Ramos (cell line): ENCODE data around the gene CEP85.
"Not testable (repeated sequence)": the region's sequence is repeated elsewhere in the genome, so short reads cannot be mapped to it uniquely, and the experiment has no call there.

Source experiments
- in situ Hi-C: fragments of 300-500 bp; cut with MboI; formaldehyde crosslinking; loops from one replicate; pipeline ENCODE4 v1.14.3; 2022; ENCODE audit warnings: low sequenced_read_pairs; ENCODE audit not compliant: unreplicated experiment

The CEP85 gene

DNA sequence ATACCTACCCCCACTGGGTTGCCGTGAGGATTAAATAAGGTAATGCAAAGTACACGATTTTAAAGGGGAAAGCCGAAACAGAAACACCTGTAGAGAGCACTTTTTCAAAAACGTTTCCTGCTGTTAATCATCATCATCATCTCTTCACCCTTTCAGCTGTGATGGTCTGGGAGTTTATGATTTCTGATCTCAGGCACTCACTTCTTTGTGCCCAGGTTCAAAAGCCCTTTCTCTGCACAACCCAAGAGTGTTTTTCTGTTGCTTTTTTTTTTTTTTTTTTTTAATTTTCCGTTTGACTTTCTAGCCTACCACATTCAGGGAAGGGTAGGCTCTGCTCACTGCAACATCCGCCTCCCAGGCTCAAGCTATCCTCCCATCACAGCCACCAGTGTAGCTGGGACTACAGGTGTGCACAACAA, 73.4 kb downstream of the CEP85 start:
- in situ Hi-C loops = no loop called here

DNA sequence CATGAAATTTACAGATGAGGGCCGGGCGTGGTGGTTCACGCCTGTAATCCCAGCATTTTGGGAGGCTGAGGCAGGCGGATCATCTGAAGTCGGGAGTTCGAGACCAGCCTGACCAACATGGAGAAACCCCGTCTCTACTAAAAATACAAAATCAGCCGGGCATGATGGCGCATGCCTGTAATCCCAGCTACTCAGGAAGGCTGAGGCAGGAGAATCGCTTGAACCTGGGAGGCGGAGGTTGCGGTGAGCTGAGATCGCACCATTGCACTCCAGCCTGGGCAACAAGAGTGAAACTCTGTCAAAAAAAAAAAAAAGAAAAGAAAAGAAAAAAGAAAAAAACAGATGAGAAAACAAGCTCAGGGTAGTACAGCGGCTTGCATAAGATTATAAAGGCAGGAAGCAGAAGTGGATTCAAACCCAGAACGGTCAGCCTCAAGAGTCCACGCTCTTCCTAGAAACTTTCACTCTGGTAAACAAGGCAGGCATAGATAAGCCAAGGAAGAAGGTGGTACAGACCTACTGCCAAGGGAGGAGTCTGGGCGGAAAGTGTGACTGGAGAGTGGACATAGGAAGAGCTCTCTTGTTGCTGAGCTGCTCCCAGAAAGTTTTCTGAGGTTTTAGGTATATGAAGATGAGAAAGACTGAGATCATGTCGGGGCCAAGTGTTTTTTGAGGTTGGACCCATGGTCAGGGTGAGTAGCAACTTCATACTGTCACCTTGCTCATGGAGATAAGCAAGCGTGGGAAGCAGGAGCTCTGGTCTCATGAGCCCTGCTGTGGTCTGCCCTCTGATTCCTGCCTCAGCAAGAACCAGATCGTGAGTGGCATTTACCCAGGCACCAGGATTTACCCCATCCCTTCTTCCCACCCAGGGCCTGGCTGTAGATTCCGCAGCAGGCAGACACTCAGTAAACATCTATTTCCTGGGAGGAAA, 74.2 kb downstream of the CEP85 start:
- in situ Hi-C loops = not testable (repeated sequence)

DNA sequence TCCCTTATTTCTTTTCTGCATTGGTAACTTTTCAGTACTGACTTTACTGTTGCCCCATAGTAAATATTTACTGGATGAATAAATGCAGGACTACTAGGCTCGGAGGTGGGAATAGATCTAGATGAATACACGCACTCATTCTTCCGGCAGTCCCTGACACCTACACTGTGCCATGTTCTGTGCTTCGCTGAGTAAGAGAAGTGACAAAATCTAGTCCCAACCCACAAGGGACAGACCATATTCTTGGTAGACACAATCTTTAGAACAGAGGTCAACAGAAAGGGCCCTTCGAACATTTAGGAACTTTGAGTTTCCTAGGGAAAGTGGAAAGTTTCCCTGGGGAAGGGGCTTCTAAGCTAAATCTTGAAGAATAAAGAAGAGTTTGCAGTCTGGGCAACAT, 80.5 kb downstream of the CEP85 start:
- in situ Hi-C loops = no loop called here

DNA sequence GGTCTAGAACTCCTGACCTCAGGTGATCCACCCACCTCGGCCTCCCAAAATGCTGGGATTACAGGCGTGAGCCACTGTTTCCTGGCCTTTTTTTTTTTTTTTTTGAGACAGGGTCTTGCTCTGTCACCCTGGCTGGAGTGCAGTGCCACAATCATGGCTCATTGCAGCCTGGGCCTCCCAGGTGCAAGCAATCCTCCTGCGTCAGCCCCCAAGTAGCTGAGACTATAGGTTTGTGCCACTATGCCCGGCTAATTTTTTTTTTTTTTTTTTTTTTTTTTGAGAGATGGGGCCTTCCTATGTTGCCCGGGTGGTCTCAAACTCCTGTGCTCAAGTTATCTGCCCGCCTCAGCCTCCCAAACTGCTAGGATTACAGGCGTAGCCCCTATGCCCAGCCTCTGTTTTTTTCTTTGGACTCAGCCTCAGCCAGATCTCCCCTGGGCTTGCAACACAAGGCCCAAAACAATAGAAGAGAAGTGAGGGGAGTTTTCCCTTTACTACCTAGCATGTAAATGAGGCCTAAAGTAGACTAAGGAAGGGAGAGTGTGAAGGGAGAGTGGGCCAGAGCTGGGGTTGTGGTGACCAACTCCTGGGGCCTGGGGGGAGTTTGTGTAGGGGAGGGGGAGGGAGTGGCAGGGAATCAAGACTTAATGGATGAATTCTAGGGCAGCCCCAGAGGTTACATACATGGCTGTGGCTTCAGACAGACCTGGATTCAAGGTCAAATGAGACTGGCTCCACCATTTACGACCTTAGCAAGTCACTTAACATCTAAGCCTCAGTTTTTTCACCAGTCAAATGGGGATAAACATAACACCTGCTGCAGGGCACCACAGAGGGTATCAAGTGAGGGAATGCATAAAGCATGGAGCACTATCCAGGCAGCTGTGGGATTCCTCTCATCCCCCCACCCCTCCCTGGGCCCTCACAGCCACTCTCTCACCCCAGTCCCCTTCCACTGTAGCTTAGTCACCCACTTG, 82.2 kb downstream of the CEP85 start:
- in situ Hi-C loops = no loop called here

DNA sequence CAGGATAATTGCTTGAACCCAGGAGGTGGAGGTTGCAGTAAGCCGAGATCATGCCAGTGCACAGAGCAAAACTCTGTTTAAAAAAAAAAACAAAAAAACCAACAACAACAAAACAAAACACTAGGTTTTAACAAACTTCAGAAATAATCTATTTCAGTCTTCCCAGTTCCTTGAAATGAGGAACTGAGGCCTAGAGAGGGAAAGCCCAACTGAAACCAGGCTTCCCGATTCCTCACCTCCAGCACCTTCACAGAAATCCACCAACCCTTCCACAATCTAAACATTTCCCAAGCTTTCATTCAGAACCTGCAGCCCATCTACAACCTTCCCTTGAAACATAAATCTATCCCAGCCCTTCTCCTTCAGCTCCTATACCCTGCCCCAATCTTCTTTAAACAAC, 83.1 kb downstream of the CEP85 start:
- in situ Hi-C loops = no loop called here

DNA sequence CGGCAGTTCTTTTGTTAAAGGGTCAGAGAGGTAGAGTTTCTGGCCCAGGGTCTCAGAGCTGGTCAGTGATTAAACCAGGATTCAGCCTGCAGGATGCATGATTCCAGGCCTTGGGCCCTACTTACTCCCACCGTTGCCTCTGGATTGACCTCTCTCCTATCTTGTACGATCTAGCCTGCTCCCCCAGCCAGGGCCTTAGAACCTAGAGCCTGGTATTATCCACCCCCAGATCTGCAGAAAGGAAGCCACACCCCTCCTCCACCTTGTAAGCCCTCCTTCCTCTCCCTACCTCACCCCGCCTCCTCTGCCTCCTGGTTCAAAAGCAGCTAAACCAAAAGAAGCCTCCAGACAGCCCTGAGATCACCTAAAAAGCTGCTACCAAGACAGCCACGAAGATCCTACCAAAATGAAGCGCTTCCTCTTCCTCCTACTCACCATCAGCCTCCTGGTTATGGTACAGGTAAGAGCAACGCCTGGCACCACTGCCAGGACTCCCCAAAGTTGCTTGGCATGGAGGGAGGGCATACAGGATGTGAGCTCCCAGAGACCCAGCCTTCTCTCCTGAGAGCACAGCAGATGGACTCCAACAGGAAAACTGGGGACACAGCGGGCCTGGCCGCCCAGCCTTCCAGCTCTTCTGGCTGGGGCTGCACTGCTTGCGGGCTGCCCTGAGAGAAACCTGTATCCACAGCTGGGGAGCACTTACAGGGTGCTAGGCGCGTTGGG, 83.8 kb downstream of the CEP85 start, which contains the start of gene CD52:
Gene CD52, plus strand, starts transcription at position 347 of the 726 bp plus-strand sequence. Its CDS starts 60 bp downstream, at position 407.
- in situ Hi-C loops = no loop called here

DNA sequence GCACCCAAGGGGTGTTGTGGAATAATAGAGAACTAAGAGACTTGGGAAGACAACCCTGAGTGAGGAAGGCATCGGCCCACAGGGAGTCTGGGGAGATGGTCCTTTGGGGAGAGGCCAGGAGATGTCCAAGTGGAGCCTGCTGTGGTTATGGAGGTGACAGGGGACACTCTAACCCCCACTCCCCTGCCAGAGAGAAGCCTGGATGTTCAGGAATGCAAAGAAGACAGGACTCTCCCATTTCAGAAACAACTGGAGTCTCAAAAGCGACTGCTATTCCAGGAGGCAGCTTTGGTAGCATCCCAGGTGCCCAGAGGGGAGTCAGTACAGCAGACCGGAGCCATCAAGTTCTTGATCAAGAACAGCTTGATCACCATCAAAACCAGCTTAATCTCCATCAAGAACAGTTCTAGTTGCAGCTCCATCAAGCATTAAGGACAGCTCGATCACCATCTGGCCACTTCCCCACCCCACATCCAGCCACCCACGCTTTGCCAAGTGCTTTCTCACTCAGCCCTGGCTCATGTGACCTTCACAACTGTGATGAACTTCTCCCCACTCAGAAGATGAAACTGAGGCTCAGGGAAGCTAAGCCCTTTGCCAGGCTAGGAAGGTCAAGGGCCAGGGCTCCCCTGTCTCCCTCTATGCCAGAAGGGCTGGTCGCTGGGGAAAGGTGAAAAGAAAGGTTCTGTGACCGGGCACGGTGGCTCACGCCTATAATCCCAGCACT, 84.5 kb downstream of the CEP85 start:
- in situ Hi-C loops = no loop called here

DNA sequence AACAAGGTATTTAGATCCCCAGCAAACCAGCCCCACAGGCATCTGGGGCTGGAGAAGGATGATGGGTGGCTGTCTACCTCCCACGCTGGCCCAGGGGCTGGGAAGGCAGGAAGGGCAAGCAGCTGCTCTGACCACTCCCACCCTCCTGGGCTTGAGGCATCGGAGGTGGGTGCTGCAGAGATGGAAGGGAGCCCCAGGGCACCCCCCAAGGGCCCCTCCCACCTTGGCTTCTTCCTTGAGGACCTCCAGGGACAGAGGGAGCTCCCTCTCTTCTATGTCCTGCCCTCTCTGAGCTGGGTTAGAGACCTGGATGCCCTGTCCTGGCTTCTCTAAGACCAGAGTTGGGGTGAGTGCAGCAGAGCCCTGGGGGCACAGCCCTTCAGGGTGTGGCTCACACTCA, 86.9 kb downstream of the CEP85 start:
- in situ Hi-C loops = loop anchor here (5.0 kb wide), 1 partner anchor 34 kb away; no protein-coding TSS in a partner anchor

DNA sequence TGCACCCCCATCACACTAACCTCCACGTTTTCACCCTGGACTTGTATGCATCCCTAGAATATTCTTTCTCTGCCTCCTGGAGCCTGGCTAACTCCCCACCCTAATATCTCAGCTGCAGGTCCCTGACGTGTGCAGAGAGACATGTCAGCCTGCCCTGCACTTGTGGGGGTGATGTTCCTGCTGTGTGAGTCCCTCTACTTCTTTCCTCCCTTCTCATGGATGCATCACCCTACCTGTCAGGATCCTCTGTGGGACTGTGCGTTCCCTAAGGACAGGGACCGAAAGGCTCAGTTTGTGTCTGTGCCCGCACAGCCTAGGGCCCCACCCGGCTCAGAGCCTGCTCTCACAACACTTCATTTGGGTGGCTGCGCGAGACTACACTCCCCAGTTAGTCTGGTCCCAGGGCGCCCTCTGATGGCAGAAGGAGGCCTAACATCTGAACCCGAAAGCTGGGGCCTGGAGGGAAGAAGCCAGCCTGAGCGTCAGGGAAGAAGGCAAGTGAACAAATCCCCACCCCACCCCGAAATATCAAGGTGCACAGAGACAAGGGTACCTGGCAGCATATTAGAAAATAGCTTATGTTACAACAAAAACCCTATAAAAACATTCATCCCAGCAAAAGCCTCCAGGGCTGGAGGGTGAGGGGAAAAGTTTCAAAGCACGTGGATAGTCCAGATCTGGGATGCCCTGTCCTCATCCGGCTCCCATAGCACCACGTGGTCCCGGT, 87.5 kb downstream of the CEP85 start:
- in situ Hi-C loops = loop anchor here (5.0 kb wide), 1 partner anchor 34 kb away; no protein-coding TSS in a partner anchor

DNA sequence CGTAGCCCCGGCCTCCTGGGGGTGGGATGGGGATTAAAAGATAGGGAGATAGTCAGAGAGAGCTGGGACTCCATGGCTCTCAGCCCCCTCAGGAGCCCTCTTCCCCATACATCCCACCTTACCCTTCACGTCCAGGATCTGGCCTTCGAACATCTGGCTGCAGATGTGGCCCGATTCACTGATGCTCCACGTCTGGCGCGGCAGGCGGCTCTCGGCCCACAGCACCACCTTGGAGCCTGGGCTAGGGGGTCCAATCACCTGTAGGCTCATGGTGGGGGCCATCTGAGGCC, 88.0 kb downstream of the CEP85 start:
- in situ Hi-C loops = loop anchor here (5.0 kb wide), 1 partner anchor 35 kb away; no protein-coding TSS in a partner anchor

DNA sequence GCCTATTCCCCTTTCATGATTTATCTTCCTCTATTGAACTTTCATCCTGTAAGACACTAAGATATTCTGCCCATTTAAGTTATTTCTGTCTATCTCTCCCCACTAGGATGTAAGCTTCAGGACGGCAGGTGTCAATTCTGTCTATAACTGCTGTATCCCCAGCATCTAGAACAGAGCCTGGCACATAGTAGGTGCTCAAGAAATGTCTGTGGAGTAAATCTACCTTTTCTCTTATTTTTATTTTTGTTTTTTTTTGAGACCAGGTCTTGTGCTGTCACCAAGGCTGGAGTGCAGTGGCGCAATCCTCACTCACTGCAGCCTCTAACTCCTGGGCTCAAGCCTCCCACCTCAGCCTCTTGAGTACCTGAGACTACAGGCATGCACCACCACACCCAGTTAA, 89.4 kb downstream of the CEP85 start:
- in situ Hi-C loops = loop anchor here (5.0 kb wide), 1 partner anchor 36 kb away; no protein-coding TSS in a partner anchor

DNA sequence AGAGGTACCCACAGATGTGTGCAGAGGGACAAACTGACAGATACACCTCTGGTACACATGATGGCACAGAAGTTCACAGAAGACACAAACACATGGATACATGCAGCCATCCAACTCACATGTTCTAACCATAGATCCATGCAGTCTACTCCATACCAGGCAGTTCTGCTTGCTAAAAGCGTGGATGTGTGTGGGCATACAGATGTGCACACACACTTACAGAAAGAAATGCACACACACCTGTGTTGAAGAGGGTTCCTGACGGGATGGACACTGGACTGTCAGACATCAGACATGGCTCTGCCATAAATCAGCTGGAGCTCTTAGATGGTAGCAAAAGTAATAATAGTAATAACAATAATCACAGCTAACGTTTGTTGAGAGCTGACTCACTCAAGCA, 90.5 kb downstream of the CEP85 start:
- in situ Hi-C loops = loop anchor here (5.0 kb wide), 1 partner anchor 37 kb away; no protein-coding TSS in a partner anchor

DNA sequence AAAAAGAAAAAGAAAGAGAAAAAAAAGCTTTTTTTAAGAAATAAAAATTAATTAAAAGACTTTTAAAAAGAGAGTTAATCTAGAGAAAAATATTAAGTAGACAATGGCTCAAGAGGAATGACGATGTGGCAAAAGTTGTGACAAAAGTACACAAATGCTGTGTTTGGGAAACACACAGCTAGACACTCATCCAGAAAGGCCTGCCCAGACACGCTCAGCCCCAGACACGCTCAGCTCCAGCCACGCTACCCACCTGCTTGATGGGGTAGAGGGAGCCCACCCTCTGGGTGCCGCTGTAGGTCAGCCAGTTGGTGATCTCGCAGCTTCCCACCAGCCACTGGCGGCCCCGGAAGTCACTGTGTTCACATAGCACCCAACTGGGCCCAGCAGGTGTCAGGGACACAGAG, 94.0 kb downstream of the CEP85 start:
- in situ Hi-C loops = no loop called here
